Measurements from ENCODE around the gene CLEC4F. TPM values are rescaled to one million over a fixed set of nuclear protein-coding genes. Genes with fewer than 3 reads are reported as not detected.

CLEC4F gene
- total and polyA plus RNA-seq, 10 of the 15 experiments (the other 5 are each of a cell fraction or from before 2014, with no cell fraction given), result 0.03 TPM; not detected in 9

DNA sequence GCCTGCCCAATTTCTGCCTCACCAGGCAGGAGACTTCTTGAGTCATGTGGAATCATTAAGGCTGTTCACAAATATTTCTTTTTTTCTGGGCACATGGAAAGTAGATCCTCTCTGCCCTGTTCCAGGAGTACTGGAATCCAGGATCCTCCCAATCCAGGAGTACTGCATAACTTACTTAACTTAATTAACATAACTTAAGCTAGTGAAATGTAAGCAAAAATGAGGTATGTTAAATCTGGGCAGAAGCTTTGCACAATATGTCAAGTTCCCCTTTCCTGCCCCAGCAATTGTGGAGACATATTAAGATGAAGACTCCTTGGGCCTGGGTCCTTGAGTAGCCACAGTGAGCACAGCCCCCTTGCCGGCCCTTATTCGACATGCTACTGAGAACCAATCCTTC is 12.0 kb upstream of the CLEC4F start:
- H4K20me1 ChIP-seq (ENCODE audit: control insufficient read depth, insufficient read depth), result no peaks in the 10 kb centered on the region
- CTCF ChIA-PET, result no interaction called here
- no peaks in the 10 kb centered on the region for H3K9me3 ChIP-seq (replicated peaks; ENCODE audit: control insufficient read depth, insufficient read depth, low read length)
- SMC1A ChIA-PET (ENCODE audit: uncharacterized antibody, unreplicated experiment), result no interaction called here
- H2AFZ ChIP-seq (ENCODE audit: control insufficient read depth, low read depth, low read length), result no peak overlapping the region
- no peaks in the 10 kb centered on the region for H3K79me2 ChIP-seq (ENCODE audit: control insufficient read depth, insufficient read depth, low read length)
- no peak overlapping the region for H3K4me3 ChIP-seq
- H3K27me3 ChIP-seq (replicated peaks in 1 of 2; ENCODE audit: control insufficient read depth in 2 of 2, insufficient read depth in 2 of 2, low read length in 1 of 2), result peaks cover 2 to 5% of the 10 kb centered on the region in 2 experiments
- no peak for ATAC-seq
- no peaks in the 10 kb centered on the region for H3K4me1 ChIP-seq (ENCODE audit: control insufficient read depth, insufficient read depth, low read length)
- TF ChIP-seq RAD51 (IDR thresholded peaks at IDR 0.05) (no peak), POLR2AphosphoS2 (IDR thresholded peaks at IDR 0.05; ENCODE audit: low read depth, low read length) (no peak), EP300 (IDR thresholded peaks at IDR 0.05; ENCODE audit: borderline replicate concordance in 1 of 2, control insufficient read depth in 1 of 2, low read depth in 2 of 2, low read length in 2 of 2) (no peak), MXI1 (IDR thresholded peaks at IDR 0.05; ENCODE audit: low read depth, low read length) (no peak), TBL1XR1 (IDR thresholded peaks at IDR 0.05; ENCODE audit: low read depth, low read length) (no peak), FOXK2 (IDR thresholded peaks at IDR 0.05) (no peak), MEF2B (IDR thresholded peaks at IDR 0.05; ENCODE audit: partially characterized antibody, poor library complexity, severe bottlenecking) (no peak), NBN (IDR thresholded peaks at IDR 0.05) (no peak)
- H3K9ac ChIP-seq (ENCODE audit: control insufficient read depth, insufficient read depth, low read length), result no peak overlapping the region
- RAD21 ChIA-PET (ENCODE audit: unreplicated experiment), result no interaction called here
- BruUV-seq (replicated peaks), result no TSS peak
- no peaks in the 10 kb centered on the region for H3K36me3 ChIP-seq (ENCODE audit: control insufficient read depth in 2 of 2, insufficient read depth in 2 of 2, low read length in 1 of 2)
- no peak overlapping the region for H3K4me2 ChIP-seq (ENCODE audit: control insufficient read depth, insufficient read depth)
- in situ Hi-C loops (cut with MboI), result no loop called here
- DNase-seq (ENCODE audit: low read depth, low spot score), result no peak
- POLR2A ChIA-PET, result no interaction called here
- intact Hi-C loops (cut with micrococcal nuclease; ENCODE audit: unreplicated experiment), result no loop called here
- H3K27ac ChIP-seq (ENCODE audit: control insufficient read depth, insufficient read depth), result no peak overlapping the region
- WGBS (ENCODE audit: insufficient coverage, insufficient replicate concordance, low lambda C conversion rate, missing lambda C conversion rate), result 70% methylated on average over 2 of the region's 2 CpGs
- no peak for FAIRE-seq

- no peaks in the 10 kb centered on the region for H4K20me1 ChIP-seq (ENCODE audit: control insufficient read depth, insufficient read depth)
- H3K9ac ChIP-seq (ENCODE audit: control insufficient read depth, insufficient read depth, low read length), result no peak overlapping the region
- 30% methylated on average over 6 of the region's 6 CpGs for WGBS (ENCODE audit: insufficient coverage, insufficient replicate concordance, low lambda C conversion rate, missing lambda C conversion rate)
- CTCF ChIA-PET, result interaction anchor here (1.6 kb wide), 1 partner anchor 11 kb away, joined by 3 read pairs; no protein-coding TSS in a partner anchor
- peaks cover 2 to 5% of the 10 kb centered on the region in 2 experiments for H3K27me3 ChIP-seq (replicated peaks in 1 of 2; ENCODE audit: control insufficient read depth in 2 of 2, insufficient read depth in 2 of 2, low read length in 1 of 2)
- no peak overlapping the region for H3K27ac ChIP-seq (ENCODE audit: control insufficient read depth, insufficient read depth)
- H3K79me2 ChIP-seq (ENCODE audit: control insufficient read depth, insufficient read depth, low read length), result no peaks in the 10 kb centered on the region
- BruUV-seq (replicated peaks), result no TSS peak
- in situ Hi-C loops (cut with MboI), result no loop called here
- no peak for ATAC-seq
- intact Hi-C loops (cut with micrococcal nuclease; ENCODE audit: unreplicated experiment), result no loop called here
- no peak for FAIRE-seq
- no peak overlapping the region for H2AFZ ChIP-seq (ENCODE audit: control insufficient read depth, low read depth, low read length)
- H3K36me3 ChIP-seq (ENCODE audit: control insufficient read depth in 2 of 2, insufficient read depth in 2 of 2, low read length in 1 of 2), result no peaks in the 10 kb centered on the region
- H3K4me2 ChIP-seq (ENCODE audit: control insufficient read depth, insufficient read depth), result no peak overlapping the region
- SMC1A ChIA-PET (ENCODE audit: uncharacterized antibody, unreplicated experiment), result interaction anchor here (0.6 kb wide), 1 partner anchor 30 kb away, joined by 3 read pairs; no protein-coding TSS in a partner anchor
- TF ChIP-seq, protein P1, sequence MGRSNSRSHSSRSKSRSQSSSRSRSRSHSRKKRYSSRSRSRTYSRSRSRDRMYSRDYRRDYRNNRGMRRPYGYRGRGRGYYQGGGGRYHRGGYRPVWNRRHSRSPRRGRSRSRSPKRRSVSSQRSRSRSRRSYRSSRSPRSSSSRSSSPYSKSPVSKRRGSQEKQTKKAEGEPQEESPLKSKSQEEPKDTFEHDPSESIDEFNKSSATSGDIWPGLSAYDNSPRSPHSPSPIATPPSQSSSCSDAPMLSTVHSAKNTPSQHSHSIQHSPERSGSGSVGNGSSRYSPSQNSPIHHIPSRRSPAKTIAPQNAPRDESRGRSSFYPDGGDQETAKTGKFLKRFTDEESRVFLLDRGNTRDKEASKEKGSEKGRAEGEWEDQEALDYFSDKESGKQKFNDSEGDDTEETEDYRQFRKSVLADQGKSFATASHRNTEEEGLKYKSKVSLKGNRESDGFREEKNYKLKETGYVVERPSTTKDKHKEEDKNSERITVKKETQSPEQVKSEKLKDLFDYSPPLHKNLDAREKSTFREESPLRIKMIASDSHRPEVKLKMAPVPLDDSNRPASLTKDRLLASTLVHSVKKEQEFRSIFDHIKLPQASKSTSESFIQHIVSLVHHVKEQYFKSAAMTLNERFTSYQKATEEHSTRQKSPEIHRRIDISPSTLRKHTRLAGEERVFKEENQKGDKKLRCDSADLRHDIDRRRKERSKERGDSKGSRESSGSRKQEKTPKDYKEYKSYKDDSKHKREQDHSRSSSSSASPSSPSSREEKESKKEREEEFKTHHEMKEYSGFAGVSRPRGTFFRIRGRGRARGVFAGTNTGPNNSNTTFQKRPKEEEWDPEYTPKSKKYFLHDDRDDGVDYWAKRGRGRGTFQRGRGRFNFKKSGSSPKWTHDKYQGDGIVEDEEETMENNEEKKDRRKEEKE (IDR thresholded peaks at IDR 0.05), result no peak
- no peak for TF ChIP-seq FOXM1 (IDR thresholded peaks at IDR 0.05; ENCODE audit: low read depth, low read length)
- no peak for TF ChIP-seq BACH1 (IDR thresholded peaks at IDR 0.05; ENCODE audit: borderline replicate concordance)
- no peak for TF ChIP-seq SPI1 (IDR thresholded peaks at IDR 0.05; ENCODE audit: borderline replicate concordance, insufficient read depth, low read depth, low read length)
- no peak for TF ChIP-seq BCL11A (IDR thresholded peaks at IDR 0.05; ENCODE audit: low read depth, low read length)
- DNase-seq (ENCODE audit: low read depth, low spot score), result no peak
- H3K9me3 ChIP-seq (replicated peaks; ENCODE audit: control insufficient read depth, insufficient read depth, low read length), result no peaks in the 10 kb centered on the region
- RAD21 ChIA-PET (ENCODE audit: unreplicated experiment), result no interaction called here
- POLR2A ChIA-PET, result no interaction called here
- no peak overlapping the region for H3K4me3 ChIP-seq
- H3K4me1 ChIP-seq (ENCODE audit: control insufficient read depth, insufficient read depth, low read length), result no peaks in the 10 kb centered on the region
These were observed 11.5 kb upstream of the CLEC4F start for GRCh38 chr2:70831861-70832260.
